Measurements from ENCODE around the gene CDK18. TPM values are rescaled to one million over a fixed set of nuclear protein-coding genes. Genes with fewer than 3 reads are reported as not detected.

CDK18 gene
- total and polyA plus RNA-seq, 4 donors, result 9.7 to 21.0 (median 15.0) TPM

DNA sequence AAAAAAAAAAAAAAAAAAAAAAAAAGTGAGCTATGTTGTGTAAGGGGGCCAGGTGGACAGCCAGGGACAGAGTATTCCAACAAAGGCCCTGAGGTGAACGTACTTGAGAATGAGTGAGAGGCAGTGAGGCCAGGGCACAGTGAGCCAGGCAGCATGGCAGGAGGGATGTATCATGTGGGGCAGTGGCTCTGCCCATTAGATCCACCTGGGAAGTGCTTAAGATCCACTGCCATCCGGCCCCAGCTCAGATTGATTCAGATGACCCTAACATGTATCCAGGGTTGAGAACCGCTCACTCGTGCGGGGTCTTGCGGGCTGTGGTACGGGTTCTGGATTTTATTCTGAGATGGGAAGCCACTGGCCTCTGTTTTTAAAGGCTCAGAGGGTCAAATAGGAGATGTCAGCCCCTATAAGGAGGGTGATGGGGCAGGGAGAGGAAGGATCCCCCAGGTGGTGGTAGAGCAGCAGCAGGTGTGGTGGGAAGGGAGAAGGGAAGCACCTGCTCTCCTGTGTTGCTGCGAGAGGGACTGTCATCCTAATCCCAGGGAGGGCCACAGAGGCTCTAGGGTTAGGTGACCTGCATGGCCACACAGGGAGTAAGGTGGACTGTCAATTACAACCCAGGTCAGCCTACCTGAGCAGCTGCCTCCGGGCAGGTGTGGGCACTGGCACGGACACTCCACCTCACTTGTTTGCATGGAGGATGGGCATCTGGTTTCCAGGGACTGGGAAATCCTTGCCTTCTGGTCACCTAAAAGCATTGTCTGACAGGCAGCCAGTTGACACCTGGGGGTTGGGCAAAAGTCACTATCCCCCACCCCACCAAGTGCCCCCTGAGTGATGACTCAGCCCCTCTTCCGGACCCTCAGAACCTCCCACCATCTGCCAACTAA lies 31.6 kb downstream of the CDK18 start:
- H3K9ac ChIP-seq (ENCODE audit: insufficient read depth in 1 of 2, low read length in 2 of 2), result no peak overlapping the region
- H3K4me3 ChIP-seq, result no peak overlapping the region
- no peak for ATAC-seq (ENCODE audit: insufficient read depth, low FRiP score)
- H3K9me3 ChIP-seq (ENCODE audit: control insufficient read depth in 4 of 4, insufficient read depth in 3 of 4, low read length in 3 of 4), result no peaks in the 10 kb centered on the region
- H3K27me3 ChIP-seq (ENCODE audit: control insufficient read depth in 3 of 3, insufficient read depth in 3 of 3, low read length in 2 of 3), result no peaks in the 10 kb centered on the region
- no peak overlapping the region for H3K27ac ChIP-seq (ENCODE audit: low read depth in 1 of 2, low read length in 1 of 2)
- peak in 1 of 3 donors; percentile 4 for DNase-seq
- TF ChIP-seq, protein P1, sequence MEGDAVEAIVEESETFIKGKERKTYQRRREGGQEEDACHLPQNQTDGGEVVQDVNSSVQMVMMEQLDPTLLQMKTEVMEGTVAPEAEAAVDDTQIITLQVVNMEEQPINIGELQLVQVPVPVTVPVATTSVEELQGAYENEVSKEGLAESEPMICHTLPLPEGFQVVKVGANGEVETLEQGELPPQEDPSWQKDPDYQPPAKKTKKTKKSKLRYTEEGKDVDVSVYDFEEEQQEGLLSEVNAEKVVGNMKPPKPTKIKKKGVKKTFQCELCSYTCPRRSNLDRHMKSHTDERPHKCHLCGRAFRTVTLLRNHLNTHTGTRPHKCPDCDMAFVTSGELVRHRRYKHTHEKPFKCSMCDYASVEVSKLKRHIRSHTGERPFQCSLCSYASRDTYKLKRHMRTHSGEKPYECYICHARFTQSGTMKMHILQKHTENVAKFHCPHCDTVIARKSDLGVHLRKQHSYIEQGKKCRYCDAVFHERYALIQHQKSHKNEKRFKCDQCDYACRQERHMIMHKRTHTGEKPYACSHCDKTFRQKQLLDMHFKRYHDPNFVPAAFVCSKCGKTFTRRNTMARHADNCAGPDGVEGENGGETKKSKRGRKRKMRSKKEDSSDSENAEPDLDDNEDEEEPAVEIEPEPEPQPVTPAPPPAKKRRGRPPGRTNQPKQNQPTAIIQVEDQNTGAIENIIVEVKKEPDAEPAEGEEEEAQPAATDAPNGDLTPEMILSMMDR (IDR thresholded peaks at IDR 0.05; ENCODE audit: control extremely low read depth, extremely low read depth), result no peak
- H3K4me1 ChIP-seq (ENCODE audit: control insufficient read depth in 5 of 5, insufficient read depth in 5 of 5, low read length in 5 of 5), result peaks cover 0 to 11% (median 0%) of the 10 kb centered on the region in 5 donors
- WGBS, 2 donors, result 91% methylated on average over 11 of the region's 11 CpGs
- peaks cover 0 to 3% (median 0%) of the 10 kb centered on the region in 4 donors for H3K36me3 ChIP-seq (ENCODE audit: control insufficient read depth in 4 of 4, insufficient read depth in 4 of 4, low read length in 4 of 4)

DNA sequence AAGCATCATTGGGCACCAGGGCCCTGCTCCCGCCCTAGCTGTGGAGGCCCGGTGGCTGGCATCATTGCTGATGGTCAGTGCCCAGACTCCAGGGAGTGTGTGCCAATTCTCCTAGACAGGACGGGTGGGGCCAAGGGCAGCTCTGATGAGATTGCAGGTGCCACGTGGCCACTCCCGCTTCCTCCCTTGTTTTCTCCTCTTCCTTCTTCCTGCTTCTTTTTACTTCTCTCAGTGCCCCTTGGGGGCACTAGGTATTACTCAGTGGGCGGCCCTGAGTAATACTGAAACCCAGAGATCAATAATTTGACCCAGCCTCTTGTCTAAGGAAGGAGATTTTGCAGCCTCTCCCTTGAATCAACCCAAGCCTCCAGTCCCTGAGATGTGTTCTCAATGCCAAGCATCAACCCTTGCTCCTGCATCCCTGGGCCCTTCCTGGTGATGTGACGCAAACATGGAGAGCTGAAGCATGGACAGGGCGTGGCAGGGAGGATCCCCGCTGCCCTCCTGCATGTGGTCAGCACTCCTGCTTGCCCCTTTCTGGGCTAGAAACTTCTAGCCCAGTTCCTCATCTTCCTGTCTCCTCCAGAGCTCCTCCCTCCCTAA lies 32.4 kb downstream of the CDK18 start:
- H3K27ac ChIP-seq (ENCODE audit: low read depth in 1 of 2, low read length in 1 of 2), result no peak overlapping the region
- H3K27me3 ChIP-seq (ENCODE audit: control insufficient read depth in 3 of 3, insufficient read depth in 3 of 3, low read length in 2 of 3), result no peaks in the 10 kb centered on the region
- TF ChIP-seq, protein P1 (IDR thresholded peaks at IDR 0.05; ENCODE audit: control extremely low read depth, extremely low read depth), result no peak
- ATAC-seq (ENCODE audit: insufficient read depth, low FRiP score) (peak; percentile 54), DNase-seq (peak in 1 of 3 donors; percentile 7)
- H3K36me3 ChIP-seq (ENCODE audit: control insufficient read depth in 4 of 4, insufficient read depth in 4 of 4, low read length in 4 of 4), result no peaks in the 10 kb centered on the region
- no peak overlapping the region for H3K4me3 ChIP-seq
- peaks cover 0 to 11% (median 0%) of the 10 kb centered on the region in 5 donors for H3K4me1 ChIP-seq (ENCODE audit: control insufficient read depth in 5 of 5, insufficient read depth in 5 of 5, low read length in 5 of 5)
- H3K9me3 ChIP-seq (ENCODE audit: control insufficient read depth in 4 of 4, insufficient read depth in 3 of 4, low read length in 3 of 4), result no peaks in the 10 kb centered on the region
- no peak overlapping the region for H3K9ac ChIP-seq (ENCODE audit: insufficient read depth in 1 of 2, low read length in 2 of 2)
- WGBS, 2 donors, result 50 to 57% methylated on average over 9 of the region's 9 CpGs

DNA sequence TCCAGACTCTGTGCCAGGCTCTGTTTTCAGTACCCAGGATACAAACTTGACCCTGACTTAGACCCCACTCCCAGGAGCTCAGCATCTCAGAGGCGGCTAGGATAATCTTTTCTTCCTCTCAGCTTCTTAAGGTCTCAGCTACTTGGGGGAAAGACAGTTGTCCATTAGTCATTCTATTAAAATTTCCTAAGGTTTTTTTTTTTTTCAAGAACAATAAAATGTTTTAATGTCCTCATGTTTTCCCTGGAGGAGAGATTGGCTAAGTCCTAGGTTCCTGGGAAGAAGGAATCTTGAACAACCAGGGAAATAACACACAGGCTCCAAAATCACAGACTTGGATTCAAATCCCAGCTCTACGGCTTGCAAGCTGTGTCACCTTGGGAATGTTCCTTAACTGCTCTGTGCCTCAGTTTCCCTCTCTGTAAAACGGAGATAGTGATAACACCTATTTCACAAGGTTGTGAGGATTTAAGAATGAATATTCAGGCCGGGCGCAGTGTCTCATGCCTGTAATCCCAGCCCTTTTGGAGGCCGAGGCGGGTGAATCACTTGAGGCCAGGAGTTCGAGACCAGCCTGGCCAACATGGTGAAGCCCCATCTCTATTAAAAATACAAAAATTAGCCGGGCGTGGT lies 33.0 kb downstream of the CDK18 start:
- Histone ChIP-seq H3K36me3 (ENCODE audit: control insufficient read depth in 4 of 4, insufficient read depth in 4 of 4, low read length in 4 of 4) (no peaks in the 10 kb centered on the region), H3K9ac (ENCODE audit: insufficient read depth in 1 of 2, low read length in 2 of 2) (no peak overlapping the region), H3K9me3 (ENCODE audit: control insufficient read depth in 4 of 4, insufficient read depth in 3 of 4, low read length in 3 of 4) (no peaks in the 10 kb centered on the region), H3K4me1 (ENCODE audit: control insufficient read depth in 5 of 5, insufficient read depth in 5 of 5, low read length in 5 of 5) (peaks cover 0 to 11% (median 0%) of the 10 kb centered on the region in 5 donors), H3K27me3 (ENCODE audit: control insufficient read depth in 3 of 3, insufficient read depth in 3 of 3, low read length in 2 of 3) (no peaks in the 10 kb centered on the region), H3K27ac (ENCODE audit: low read depth in 1 of 2, low read length in 1 of 2) (no peak overlapping the region), H3K4me3 (no peak overlapping the region)
- ATAC-seq (ENCODE audit: insufficient read depth, low FRiP score) (no peak), DNase-seq (no peak)
- WGBS, 2 donors, result 92 to 95% methylated on average over 10 of the region's 10 CpGs
- TF ChIP-seq, protein P1 (IDR thresholded peaks at IDR 0.05; ENCODE audit: control extremely low read depth, extremely low read depth), result no peak

Data from lung (tissue), 12 donors.